Astrocyte (in vitro differentiated cells and primary cell): ENCODE data around the gene RALGPS1. TPM values are rescaled to one million over a fixed set of nuclear protein-coding genes. Genes with fewer than 3 reads are reported as not detected.

ENCODE experiments used
- DNase-seq: peaks from one replicate; pipeline ENCODE4 v3.0.0-alpha.2; 2010; ENCODE audit warnings: low read depth
- FAIRE-seq: peaks from 2 replicates; lab custom pipeline; 2011; peaks lifted over from hg19 to GRCh38; lab: Jason Lieb, UNC
- H2AFZ ChIP-seq: 2 replicates; pipeline ENCODE4 v1.6.0; 2012; ENCODE audit warnings: low read depth, low read length, inconsistent platforms
- H3K27ac ChIP-seq: 2 replicates; pipeline ENCODE4 v1.5.1; 2011; ENCODE audit warnings: low read depth, low read length, inconsistent platforms
- H3K27me3 ChIP-seq: 2 replicates; pipeline ENCODE4 v1.6.0; 2011; ENCODE audit warnings: low read length, inconsistent platforms; ENCODE audit not compliant: insufficient read depth
- H3K36me3 ChIP-seq: 2 replicates; pipeline ENCODE4 v1.5.1; 2011; ENCODE audit warnings: low read length, inconsistent platforms; ENCODE audit not compliant: insufficient read depth
- H3K4me1 ChIP-seq: 2 replicates; pipeline ENCODE4 v1.5.1; 2011; ENCODE audit warnings: low read length, inconsistent platforms; ENCODE audit not compliant: insufficient read depth
- H3K4me2 ChIP-seq: 2 replicates; pipeline ENCODE4 v1.6.0; 2012; ENCODE audit warnings: low read length, inconsistent platforms
- H3K4me3 ChIP-seq: 2 replicates; pipeline ENCODE4 v1.5.1; 2011; ENCODE audit warnings: low read depth, mild to moderate bottlenecking, low read length, inconsistent platforms; ENCODE audit not compliant: insufficient read depth
- H3K79me2 ChIP-seq: 2 replicates; pipeline ENCODE4 v1.6.0; 2012; ENCODE audit warnings: mild to moderate bottlenecking, low read length, inconsistent platforms; ENCODE audit not compliant: insufficient read depth
- H3K9ac ChIP-seq: 2 replicates; pipeline ENCODE4 v1.6.0; 2012; ENCODE audit warnings: mild to moderate bottlenecking, low read length, inconsistent platforms
- H3K9me3 ChIP-seq: 2 replicates; pipeline ENCODE4 v1.5.1; 2012; ENCODE audit warnings: low read depth, mild to moderate bottlenecking, low read length, inconsistent platforms; ENCODE audit not compliant: insufficient read depth
- H4K20me1 ChIP-seq: 2 replicates; pipeline ENCODE4 v1.6.0; 2012; ENCODE audit warnings: low read length, inconsistent platforms; ENCODE audit not compliant: insufficient read depth
- H3K27ac Mint-ChIP-seq: one replicate; pipeline ENCODE4 v1.8.0; 2021; ENCODE audit warnings: mild to moderate bottlenecking, mixed read lengths; ENCODE audit not compliant: unreplicated experiment
- H3K27me3 Mint-ChIP-seq: one replicate; pipeline ENCODE4 v1.8.0; 2021; ENCODE audit warnings: low read depth, mixed read lengths; ENCODE audit not compliant: unreplicated experiment
- H3K36me3 Mint-ChIP-seq: one replicate; pipeline ENCODE4 v1.8.0; 2021; ENCODE audit warnings: low read depth, mixed read lengths; ENCODE audit not compliant: unreplicated experiment
- H3K4me1 Mint-ChIP-seq: one replicate; pipeline ENCODE4 v1.8.0; 2021; ENCODE audit warnings: low read depth, mixed read lengths; ENCODE audit not compliant: unreplicated experiment
- H3K4me3 Mint-ChIP-seq: one replicate; pipeline ENCODE4 v1.8.0; 2021; ENCODE audit warnings: mild to moderate bottlenecking, moderate library complexity, mixed read lengths; ENCODE audit not compliant: unreplicated experiment
- H3K9me3 Mint-ChIP-seq: one replicate; pipeline ENCODE4 v1.8.0; 2021; ENCODE audit warnings: mild to moderate bottlenecking, mixed read lengths; ENCODE audit not compliant: unreplicated experiment
- EZH2 ChIP-seq: IDR thresholded peaks from 2 replicates; pipeline ENCODE4 v1.6.1; 2012; ENCODE audit warnings: mild to moderate bottlenecking, low read length, inconsistent platforms; ENCODE audit not compliant: insufficient read depth
- total RNA-seq: library from RNA; stranded (reverse); gene quantifications from 2 replicates; pipeline ENCODE4 v1.2.1, GENCODE V29; 2021
- TF ChIP-seq, protein P1 (sequence below): IDR thresholded peaks from 2 replicates; pipeline ENCODE4 v1.5.1; 2011; ENCODE audit warnings: low read depth, mild to moderate bottlenecking, inconsistent platforms, low read length, moderate library complexity; ENCODE audit not compliant: insufficient read depth

Gene RALGPS1
- total RNA-seq, 1 donor from 2014 or later, result 2.8 TPM

DNA sequence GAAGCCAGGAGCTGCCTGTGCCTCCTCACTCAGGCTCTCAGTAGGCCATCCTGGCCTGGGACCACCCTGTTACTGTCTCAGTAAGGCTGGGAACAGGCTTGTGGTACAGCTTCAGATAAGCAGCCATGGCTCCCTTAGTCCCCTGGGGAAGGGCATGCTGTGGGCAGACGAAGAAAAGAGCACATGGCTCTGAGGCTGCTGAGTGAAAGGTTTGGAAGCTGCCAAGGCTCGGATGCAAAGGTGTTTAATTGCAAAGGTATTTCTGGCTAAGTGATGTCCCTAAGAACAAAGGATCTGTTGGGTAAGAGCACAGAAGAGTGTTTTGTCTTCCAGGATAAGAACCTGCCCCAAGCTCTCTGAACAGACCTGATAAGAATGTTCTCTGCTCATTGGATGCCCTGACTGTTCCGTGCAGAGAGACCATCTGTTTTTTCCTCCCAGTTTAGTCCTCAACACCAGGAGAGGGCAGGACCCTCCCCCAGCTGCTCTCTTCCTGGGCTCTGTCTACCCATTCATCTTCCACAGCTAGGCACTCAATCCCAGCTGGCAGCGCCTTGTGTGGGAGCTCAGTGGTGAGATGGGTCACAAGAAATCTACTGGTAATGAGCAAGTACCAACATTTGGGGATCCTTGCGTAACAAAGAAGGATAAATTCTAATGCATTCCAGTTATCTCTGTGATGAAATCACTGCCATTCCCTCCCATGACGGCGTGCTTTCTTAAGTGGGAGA is 190.2 kb downstream of the RALGPS1 start:
- FAIRE-seq (no peak), DNase-seq (no peak)
- Histone ChIP-seq H3K36me3 (no peaks in the 10 kb centered on the region), H3K4me3 (no peak overlapping the region), H4K20me1 (peaks cover 6% of the 10 kb centered on the region), H3K27ac (no peak overlapping the region), H3K4me2 (no peak overlapping the region), H3K79me2 (no peaks in the 10 kb centered on the region), H3K27me3 (peaks cover 20% of the 10 kb centered on the region), H3K9ac (no peak overlapping the region), H3K4me1 (no peaks in the 10 kb centered on the region), H2AFZ (no peak overlapping the region), H3K9me3 (no peaks in the 10 kb centered on the region)
- Mint-ChIP-seq H3K9me3 (no peaks in the 10 kb centered on the region), H3K4me3 (no peak overlapping the region), H3K27ac (no peak overlapping the region), H3K27me3 (peaks cover 13% of the 10 kb centered on the region), H3K4me1 (no peaks in the 10 kb centered on the region), H3K36me3 (peaks cover 16% of the 10 kb centered on the region)
- TF ChIP-seq EZH2, result no peak
- TF ChIP-seq, protein P1, sequence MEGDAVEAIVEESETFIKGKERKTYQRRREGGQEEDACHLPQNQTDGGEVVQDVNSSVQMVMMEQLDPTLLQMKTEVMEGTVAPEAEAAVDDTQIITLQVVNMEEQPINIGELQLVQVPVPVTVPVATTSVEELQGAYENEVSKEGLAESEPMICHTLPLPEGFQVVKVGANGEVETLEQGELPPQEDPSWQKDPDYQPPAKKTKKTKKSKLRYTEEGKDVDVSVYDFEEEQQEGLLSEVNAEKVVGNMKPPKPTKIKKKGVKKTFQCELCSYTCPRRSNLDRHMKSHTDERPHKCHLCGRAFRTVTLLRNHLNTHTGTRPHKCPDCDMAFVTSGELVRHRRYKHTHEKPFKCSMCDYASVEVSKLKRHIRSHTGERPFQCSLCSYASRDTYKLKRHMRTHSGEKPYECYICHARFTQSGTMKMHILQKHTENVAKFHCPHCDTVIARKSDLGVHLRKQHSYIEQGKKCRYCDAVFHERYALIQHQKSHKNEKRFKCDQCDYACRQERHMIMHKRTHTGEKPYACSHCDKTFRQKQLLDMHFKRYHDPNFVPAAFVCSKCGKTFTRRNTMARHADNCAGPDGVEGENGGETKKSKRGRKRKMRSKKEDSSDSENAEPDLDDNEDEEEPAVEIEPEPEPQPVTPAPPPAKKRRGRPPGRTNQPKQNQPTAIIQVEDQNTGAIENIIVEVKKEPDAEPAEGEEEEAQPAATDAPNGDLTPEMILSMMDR, result no peak

DNA sequence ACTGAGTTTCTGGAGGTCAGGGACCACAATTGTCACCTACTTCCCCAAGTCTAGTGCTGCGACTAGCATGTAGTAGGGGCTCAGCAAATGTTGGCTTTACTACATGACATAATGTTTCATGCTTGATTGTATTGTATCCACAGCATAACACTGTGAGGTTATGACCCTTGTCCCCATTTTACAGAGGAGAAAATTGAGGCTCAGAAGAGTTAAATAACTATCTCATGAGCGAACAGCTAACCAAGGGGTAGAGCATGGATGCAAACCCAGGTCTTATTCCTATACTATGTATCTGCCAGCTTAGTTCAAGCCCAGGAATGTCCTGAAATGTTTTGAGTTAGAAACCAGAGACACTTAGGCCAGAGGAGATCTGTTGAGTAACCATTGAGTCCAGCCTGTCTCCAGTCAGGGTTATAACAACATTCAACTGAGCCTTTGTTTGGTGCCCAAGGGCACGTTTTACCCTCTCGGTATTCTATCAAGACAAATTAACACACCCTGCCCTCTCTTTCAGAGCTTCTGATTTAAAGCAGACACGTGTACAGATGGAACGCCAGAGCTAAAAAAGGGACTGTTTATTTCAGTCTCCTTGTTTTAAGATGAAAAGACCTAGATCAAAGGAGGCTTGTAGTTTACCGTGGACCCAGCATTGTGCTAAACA is 191.4 kb downstream of the RALGPS1 start:
- H3K9me3 ChIP-seq, result no peaks in the 10 kb centered on the region
- no peaks in the 10 kb centered on the region for H3K36me3 ChIP-seq
- no peak for DNase-seq
- H3K36me3 Mint-ChIP-seq, result peaks cover 20% of the 10 kb centered on the region
- no peaks in the 10 kb centered on the region for H3K79me2 ChIP-seq
- TF ChIP-seq, protein P1, result no peak
- TF ChIP-seq EZH2, result no peak
- peaks cover 2% of the 10 kb centered on the region for H3K4me1 Mint-ChIP-seq
- H3K4me3 ChIP-seq, result no peak overlapping the region
- H4K20me1 ChIP-seq, result peaks cover 9% of the 10 kb centered on the region
- no peak overlapping the region for H3K9ac ChIP-seq
- no peak overlapping the region for H3K4me3 Mint-ChIP-seq
- H3K27ac ChIP-seq, result no peak overlapping the region
- H3K9me3 Mint-ChIP-seq, result no peaks in the 10 kb centered on the region
- H3K27ac Mint-ChIP-seq, result no peak overlapping the region
- H3K27me3 ChIP-seq, result peaks cover 13% of the 10 kb centered on the region
- no peak overlapping the region for H2AFZ ChIP-seq
- H3K4me2 ChIP-seq, result no peak overlapping the region
- H3K27me3 Mint-ChIP-seq, result peaks cover 13% of the 10 kb centered on the region
- no peak for FAIRE-seq
- H3K4me1 ChIP-seq, result no peaks in the 10 kb centered on the region

DNA sequence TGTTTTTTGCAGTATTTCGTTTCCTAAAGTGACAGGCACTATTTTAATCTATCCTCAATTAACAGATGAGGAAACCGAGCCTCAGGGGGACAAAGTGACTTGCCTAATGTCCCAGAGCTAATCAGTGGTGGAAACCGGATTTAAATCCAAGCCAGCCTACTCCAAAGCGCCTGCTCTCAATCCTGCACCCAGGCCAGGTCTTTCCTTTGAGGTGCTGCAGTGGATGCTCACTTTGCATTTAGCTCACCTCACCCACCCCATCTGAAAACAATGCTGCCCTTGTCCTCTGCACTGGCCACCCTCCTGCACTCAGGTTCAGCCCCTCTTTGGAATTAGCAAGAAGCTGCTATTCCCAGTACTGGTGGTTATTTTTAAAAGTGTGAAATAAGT is 191.9 kb downstream of the RALGPS1 start:
- no peak for DNase-seq
- Histone ChIP-seq H3K27me3 (peaks cover 11% of the 10 kb centered on the region), H3K36me3 (no peaks in the 10 kb centered on the region), H3K4me3 (no peak overlapping the region), H3K9me3 (no peaks in the 10 kb centered on the region), H3K79me2 (no peaks in the 10 kb centered on the region), H3K4me2 (no peak overlapping the region), H3K27ac (no peak overlapping the region), H3K4me1 (no peaks in the 10 kb centered on the region), H4K20me1 (peaks cover 9% of the 10 kb centered on the region), H2AFZ (no peak overlapping the region), H3K9ac (no peak overlapping the region)
- FAIRE-seq, result no peak
- TF ChIP-seq, protein P1, result no peak
- no peak for TF ChIP-seq EZH2
- Mint-ChIP-seq H3K4me1 (peaks cover 2% of the 10 kb centered on the region), H3K36me3 (peaks cover 20% of the 10 kb centered on the region), H3K27ac (no peak overlapping the region), H3K9me3 (no peaks in the 10 kb centered on the region), H3K4me3 (no peak overlapping the region), H3K27me3 (peaks cover 13% of the 10 kb centered on the region)
